Thyroid gland (tissue), 4 donors: ENCODE results near the gene CTDSPL. TPM values are rescaled to one million over a fixed set of nuclear protein-coding genes. Genes with fewer than 3 reads are reported as not detected.

Source experiments
- DNase-seq, 2 donors: peaks; one replicate each; pipeline ENCODE4 v3.0.0-alpha.2; 2019
- H3K27ac ChIP-seq, 3 donors: fragments of 200-600 bp; sonication (generic); 1 replicate in 2 of 3; 2 replicates in 1 of 3; pipeline ENCODE4 v1.5.1; 2016 to 2019; ENCODE audit warnings: mild to moderate bottlenecking in 1 of 3, moderate library complexity in 1 of 3
- H3K27me3 ChIP-seq: fragments of 200-600 bp; sonication (generic); one replicate; pipeline ENCODE4 v1.5.1; 2019
- H3K36me3 ChIP-seq, 2 donors: fragments of 200-600 bp; sonication (generic); one replicate each; pipeline ENCODE4 v1.5.1; 2016 to 2019
- H3K4me1 ChIP-seq, 2 donors: fragments of 200-600 bp; sonication (generic); one replicate each; pipeline ENCODE4 v1.5.1; 2017 to 2019
- H3K4me3 ChIP-seq, 3 donors: fragments of 200-600 bp; sonication (generic); replicated peaks in 1 of 3; 1 replicate in 2 of 3; 2 replicates in 1 of 3; pipeline ENCODE4 v1.5.1; 2016; ENCODE audit warnings: mild to moderate bottlenecking in 1 of 3
- H3K9me3 ChIP-seq: fragments of 200-600 bp; sonication (generic); one replicate; pipeline ENCODE4 v1.5.1; 2017
- POLR2A ChIP-seq, 2 donors: fragments of 450-650 bp; IDR thresholded peaks; one replicate each; pipeline ENCODE4 v1.6.1; 2017; ENCODE audit warnings: antibody characterized with exemption in 2 of 2, mild to moderate bottlenecking in 2 of 2, moderate library complexity in 1 of 2
- WGBS, 2 donors: methylation state at CpG; one replicate each; pipeline ENCODE4 v1.1.5; 2017; 5-methylcytosine and 5-hydroxymethylcytosine counted together
- intact Hi-C: fragments of 100-400 bp; cut with DNase I; formaldehyde crosslinking; loops from one replicate; pipeline ENCODE4 v1.15.1; 2023
- total RNA-seq, 4 donors: library from RNA; depleted of rRNA; stranded (reverse); fragments of >200 nt; gene quantifications; one replicate each; pipeline ENCODE4 v1.2.3, GENCODE V29; 2016
- TF ChIP-seq, protein P1 (sequence below), 6 experiments: fragments of 200-600 bp in 3 of 6; fragments of 450-650 bp in 3 of 6; sonication (generic) in 3 of 6; IDR thresholded peaks; one replicate each; pipeline ENCODE4 v1.5.1; 2016 to 2019; ENCODE audit warnings: antibody characterized with exemption in 6 of 6, mild to moderate bottlenecking in 2 of 6, inconsistent platforms in 1 of 6, moderate library complexity in 1 of 6

Gene CTDSPL
- total RNA-seq, 4 donors from 2014 or later: 23.6 to 37.9 (median 29.8) TPM

DNA sequence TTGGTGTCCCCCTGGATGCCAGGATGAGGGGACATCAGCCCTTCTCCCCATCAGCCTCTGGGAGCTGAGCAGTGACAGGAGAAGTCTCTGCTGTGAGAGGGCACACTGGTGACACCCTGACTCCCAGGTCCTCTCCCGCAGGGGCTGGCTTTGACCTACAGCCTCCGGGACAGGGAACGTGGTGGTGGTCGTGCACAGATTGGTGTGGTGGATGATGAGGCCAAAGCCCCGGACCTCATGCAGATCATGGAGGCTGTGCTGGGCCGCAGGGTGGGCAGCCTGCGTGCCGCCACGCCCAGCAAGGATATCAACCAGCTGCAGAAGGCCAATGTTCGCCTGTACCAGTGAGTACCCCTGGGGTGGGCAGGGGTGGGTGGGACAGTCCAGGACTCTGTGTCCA is 135.7 kb downstream of the CTDSPL start:
- TF ChIP-seq POLR2A (IDR thresholded peaks at IDR 0.05): no peak
- TF ChIP-seq, protein P1, sequence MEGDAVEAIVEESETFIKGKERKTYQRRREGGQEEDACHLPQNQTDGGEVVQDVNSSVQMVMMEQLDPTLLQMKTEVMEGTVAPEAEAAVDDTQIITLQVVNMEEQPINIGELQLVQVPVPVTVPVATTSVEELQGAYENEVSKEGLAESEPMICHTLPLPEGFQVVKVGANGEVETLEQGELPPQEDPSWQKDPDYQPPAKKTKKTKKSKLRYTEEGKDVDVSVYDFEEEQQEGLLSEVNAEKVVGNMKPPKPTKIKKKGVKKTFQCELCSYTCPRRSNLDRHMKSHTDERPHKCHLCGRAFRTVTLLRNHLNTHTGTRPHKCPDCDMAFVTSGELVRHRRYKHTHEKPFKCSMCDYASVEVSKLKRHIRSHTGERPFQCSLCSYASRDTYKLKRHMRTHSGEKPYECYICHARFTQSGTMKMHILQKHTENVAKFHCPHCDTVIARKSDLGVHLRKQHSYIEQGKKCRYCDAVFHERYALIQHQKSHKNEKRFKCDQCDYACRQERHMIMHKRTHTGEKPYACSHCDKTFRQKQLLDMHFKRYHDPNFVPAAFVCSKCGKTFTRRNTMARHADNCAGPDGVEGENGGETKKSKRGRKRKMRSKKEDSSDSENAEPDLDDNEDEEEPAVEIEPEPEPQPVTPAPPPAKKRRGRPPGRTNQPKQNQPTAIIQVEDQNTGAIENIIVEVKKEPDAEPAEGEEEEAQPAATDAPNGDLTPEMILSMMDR (IDR thresholded peaks at IDR 0.05): no peak
- DNase-seq: no peak
- intact Hi-C loops: no loop called here
- peaks cover 0 to 8% of the 10 kb centered on the region in 2 donors for H3K36me3 ChIP-seq
- no peak overlapping the region for H3K4me3 ChIP-seq
- H3K9me3 ChIP-seq: no peaks in the 10 kb centered on the region
- no peaks in the 10 kb centered on the region for H3K27me3 ChIP-seq
- peaks cover 10 to 23% of the 10 kb centered on the region in 2 donors for H3K4me1 ChIP-seq
- no peak overlapping the region for H3K27ac ChIP-seq
- 91% methylated on average over 4 of the region's 10 CpGs; no CpG with 5 or more reads in 1 of the 2 donors for WGBS, 2 donors

DNA sequence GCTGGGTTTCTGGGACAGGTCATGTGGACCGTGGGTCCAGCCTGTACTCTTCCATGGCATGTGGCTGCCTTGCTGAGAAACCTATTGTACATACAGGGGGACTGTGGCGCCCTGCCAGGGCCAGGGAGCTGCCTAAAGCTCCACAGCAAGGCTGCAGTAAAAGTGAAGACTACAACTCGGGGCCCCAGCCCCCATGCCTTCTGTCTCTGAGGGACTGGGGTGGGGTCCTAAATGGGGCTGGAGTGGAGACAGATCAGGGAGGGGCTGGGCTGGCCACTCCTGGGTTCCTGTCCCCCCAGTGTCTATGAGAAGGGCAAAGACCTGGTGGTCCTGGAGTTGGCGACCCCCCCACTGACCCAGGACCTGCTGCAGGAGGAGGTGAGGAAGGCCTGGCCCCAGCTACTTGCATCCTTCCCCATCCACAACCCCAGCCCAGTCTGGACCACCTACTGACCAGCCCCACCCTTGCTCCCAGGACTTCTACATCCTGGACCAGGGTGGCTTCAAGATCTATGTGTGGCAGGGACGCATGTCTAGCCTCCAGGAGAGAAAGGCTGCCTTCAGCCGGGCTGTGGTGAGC is 136.2 kb downstream of the CTDSPL start:
- H3K4me3 ChIP-seq: no peak overlapping the region
- no peak for TF ChIP-seq POLR2A (IDR thresholded peaks at IDR 0.05)
- TF ChIP-seq, protein P1 (IDR thresholded peaks at IDR 0.05): no peak
- intact Hi-C loops: no loop called here
- peak overlapping the region in 2 of 3 donors; percentile 82 to 89 for H3K27ac ChIP-seq
- H3K36me3 ChIP-seq: peaks cover 0 to 8% of the 10 kb centered on the region in 2 donors
- DNase-seq: no peak
- H3K9me3 ChIP-seq: no peaks in the 10 kb centered on the region
- WGBS, 2 donors: 95 to 100% methylated on average over 2 to 5 of the region's 6 CpGs
- H3K4me1 ChIP-seq: peaks cover 10 to 23% of the 10 kb centered on the region in 2 donors
- no peaks in the 10 kb centered on the region for H3K27me3 ChIP-seq

DNA sequence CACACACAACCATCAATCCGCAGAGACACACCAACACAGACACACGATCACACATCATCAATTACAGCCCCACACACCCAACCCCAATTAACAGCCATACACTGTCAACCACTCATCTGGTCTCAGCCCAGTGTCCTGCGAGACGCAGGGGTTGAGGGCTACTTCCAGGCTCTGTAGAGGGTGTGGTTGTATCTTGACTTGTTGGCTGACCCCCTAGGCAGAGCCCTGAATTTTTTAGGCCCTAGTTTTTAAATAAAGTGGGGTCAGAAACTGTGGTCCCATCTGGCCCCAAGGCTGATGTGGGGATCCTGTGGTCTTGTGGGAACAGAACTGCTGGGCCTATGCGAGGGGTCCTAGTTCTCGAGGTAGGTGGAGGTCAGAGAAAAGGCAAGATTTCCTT is 138.2 kb downstream of the CTDSPL start:
- Histone ChIP-seq H3K27ac (no peak overlapping the region), H3K4me3 (no peak overlapping the region), H3K36me3 (peaks cover 0 to 8% of the 10 kb centered on the region in 2 donors), H3K4me1 (peaks cover 15 to 27% of the 10 kb centered on the region in 2 donors), H3K9me3 (no peaks in the 10 kb centered on the region), H3K27me3 (no peaks in the 10 kb centered on the region)
- no peak for TF ChIP-seq POLR2A (IDR thresholded peaks at IDR 0.05)
- TF ChIP-seq, protein P1 (IDR thresholded peaks at IDR 0.05): no peak
- no peak for DNase-seq
- intact Hi-C loops: loop anchor here (2.0 kb wide), 1 partner anchor 143 kb away; no protein-coding TSS in a partner anchor
- 96 to 98% methylated on average over 6 of the region's 6 CpGs for WGBS, 2 donors

DNA sequence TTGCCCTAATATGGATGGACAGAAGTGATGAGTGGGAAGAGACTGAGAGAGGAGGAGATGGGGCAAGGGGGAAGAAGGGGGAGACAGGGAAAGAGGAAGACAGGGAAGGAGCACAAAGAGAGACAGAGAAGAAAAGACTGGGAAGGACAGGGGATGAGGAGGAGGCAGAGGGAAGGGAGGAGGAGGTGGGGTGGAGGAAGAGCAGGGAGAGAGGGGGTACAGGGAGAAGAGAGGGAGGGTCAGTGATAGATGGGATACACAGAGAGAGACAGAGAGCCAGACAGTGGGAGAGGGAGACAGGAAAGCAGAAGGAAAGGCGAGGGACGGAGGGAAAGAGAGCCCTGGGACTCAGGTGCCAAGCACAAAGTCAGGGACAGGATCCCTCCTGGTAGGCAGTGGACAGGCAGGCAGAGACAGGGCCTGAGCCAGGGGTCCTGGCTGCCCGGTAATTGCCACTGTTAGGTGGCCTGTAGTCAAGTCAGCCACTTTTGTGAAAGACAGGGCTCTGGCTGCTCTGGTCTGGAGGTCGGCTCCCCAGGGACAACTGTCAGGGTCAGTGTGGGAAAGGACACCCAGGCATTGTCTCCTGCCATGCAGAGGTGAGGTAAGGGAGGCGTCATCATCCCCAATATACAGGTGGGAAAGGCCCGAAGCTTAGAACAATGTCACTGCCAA is 138.7 kb downstream of the CTDSPL start:
- no peak for DNase-seq
- Histone ChIP-seq H3K4me3 (no peak overlapping the region), H3K9me3 (no peaks in the 10 kb centered on the region), H3K4me1 (peaks cover 19 to 31% of the 10 kb centered on the region in 2 donors), H3K27me3 (no peaks in the 10 kb centered on the region), H3K27ac (no peak overlapping the region), H3K36me3 (peaks cover 0 to 8% of the 10 kb centered on the region in 2 donors)
- no peak for TF ChIP-seq POLR2A (IDR thresholded peaks at IDR 0.05)
- TF ChIP-seq, protein P1 (IDR thresholded peaks at IDR 0.05): no peak
- intact Hi-C loops: loop anchor here (2.0 kb wide), 1 partner anchor 144 kb away; no protein-coding TSS in a partner anchor
- WGBS, 2 donors: 97% methylated on average over 6 of the region's 6 CpGs

DNA sequence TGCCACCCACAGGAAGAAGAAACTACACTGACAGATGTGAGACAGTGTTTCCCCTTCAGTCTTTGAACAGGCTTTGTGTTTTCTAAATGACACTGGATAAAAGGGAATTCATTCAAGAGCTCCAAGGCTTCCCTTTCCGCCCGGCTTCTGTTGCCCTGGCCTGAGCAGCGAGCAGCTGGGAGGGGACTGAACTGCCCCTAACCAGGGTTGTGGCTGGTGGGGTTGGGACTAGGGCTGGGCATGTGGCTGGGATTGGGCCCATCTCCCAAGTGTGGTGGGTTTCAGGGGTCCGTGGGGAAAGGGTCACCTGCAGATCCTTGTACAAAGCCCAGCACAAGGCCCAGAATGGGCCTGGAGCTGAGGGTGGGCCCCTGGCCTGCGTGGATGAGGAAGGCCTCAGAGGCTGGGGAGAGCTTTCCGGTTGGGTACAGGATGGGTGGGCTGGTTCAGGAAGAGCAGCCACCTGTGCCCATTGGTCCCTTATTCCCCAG is 139.3 kb downstream of the CTDSPL start:
- no peaks in the 10 kb centered on the region for H3K27me3 ChIP-seq
- peaks cover 0 to 8% of the 10 kb centered on the region in 2 donors for H3K36me3 ChIP-seq
- intact Hi-C loops: loop anchor here (2.0 kb wide), 1 partner anchor 144 kb away; no protein-coding TSS in a partner anchor
- TF ChIP-seq POLR2A (IDR thresholded peaks at IDR 0.05): no peak
- TF ChIP-seq, protein P1 (IDR thresholded peaks at IDR 0.05): no peak
- WGBS, 2 donors: 89 to 96% methylated on average over 4 to 5 of the region's 6 CpGs
- no peak overlapping the region for H3K27ac ChIP-seq
- H3K9me3 ChIP-seq: no peaks in the 10 kb centered on the region
- no peak overlapping the region for H3K4me3 ChIP-seq
- no peak for DNase-seq
- peaks cover 24 to 37% of the 10 kb centered on the region in 2 donors for H3K4me1 ChIP-seq
